GM12873 (cell line): ENCODE measurements around the gene GALNT11.

Experiments
- TF ChIP-seq, protein P1 (sequence below): IDR thresholded peaks from 2 replicates; pipeline ENCODE4 v1.5.1; 2012; ENCODE audit warnings: low read depth, mild to moderate bottlenecking, moderate library complexity, low read length, control low read depth; ENCODE audit not compliant: insufficient read depth; ENCODE audit errors: missing control alignments

The GALNT11 gene

DNA sequence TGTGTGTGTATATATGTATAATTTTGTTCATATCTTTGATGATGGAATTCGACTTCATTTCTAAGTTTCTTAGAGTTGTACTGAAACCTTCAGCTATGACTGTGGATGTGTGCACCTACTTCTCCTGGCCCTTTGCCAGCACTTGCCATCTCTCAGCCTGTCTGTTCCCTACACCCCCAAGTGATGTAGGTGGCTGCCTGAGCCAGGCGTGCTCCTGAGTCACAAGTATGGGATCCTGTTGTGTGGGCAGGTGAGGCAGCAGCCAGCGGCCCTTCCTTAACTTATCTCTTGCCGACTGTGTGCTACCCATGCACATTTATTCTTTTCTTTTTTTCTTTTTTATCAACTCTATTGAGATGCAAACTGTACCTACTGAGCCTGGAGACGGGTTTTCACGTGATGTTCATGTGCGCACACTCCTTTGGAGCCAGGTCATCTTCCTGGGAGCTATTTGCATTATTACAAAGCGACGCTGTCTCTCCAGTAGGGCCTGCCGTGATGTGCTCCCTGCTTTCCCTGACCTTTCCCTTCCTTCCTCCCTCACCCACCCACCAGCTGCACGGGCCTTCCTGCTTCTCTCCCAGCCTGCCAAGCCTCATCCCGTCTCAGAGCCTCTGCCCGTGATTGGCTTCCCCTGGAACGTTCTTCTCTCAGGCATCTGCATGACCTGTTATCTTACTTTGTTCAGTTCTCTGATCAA is 31.3 kb upstream of the GALNT11 start:
- TF ChIP-seq, protein P1, sequence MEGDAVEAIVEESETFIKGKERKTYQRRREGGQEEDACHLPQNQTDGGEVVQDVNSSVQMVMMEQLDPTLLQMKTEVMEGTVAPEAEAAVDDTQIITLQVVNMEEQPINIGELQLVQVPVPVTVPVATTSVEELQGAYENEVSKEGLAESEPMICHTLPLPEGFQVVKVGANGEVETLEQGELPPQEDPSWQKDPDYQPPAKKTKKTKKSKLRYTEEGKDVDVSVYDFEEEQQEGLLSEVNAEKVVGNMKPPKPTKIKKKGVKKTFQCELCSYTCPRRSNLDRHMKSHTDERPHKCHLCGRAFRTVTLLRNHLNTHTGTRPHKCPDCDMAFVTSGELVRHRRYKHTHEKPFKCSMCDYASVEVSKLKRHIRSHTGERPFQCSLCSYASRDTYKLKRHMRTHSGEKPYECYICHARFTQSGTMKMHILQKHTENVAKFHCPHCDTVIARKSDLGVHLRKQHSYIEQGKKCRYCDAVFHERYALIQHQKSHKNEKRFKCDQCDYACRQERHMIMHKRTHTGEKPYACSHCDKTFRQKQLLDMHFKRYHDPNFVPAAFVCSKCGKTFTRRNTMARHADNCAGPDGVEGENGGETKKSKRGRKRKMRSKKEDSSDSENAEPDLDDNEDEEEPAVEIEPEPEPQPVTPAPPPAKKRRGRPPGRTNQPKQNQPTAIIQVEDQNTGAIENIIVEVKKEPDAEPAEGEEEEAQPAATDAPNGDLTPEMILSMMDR: no peak

DNA sequence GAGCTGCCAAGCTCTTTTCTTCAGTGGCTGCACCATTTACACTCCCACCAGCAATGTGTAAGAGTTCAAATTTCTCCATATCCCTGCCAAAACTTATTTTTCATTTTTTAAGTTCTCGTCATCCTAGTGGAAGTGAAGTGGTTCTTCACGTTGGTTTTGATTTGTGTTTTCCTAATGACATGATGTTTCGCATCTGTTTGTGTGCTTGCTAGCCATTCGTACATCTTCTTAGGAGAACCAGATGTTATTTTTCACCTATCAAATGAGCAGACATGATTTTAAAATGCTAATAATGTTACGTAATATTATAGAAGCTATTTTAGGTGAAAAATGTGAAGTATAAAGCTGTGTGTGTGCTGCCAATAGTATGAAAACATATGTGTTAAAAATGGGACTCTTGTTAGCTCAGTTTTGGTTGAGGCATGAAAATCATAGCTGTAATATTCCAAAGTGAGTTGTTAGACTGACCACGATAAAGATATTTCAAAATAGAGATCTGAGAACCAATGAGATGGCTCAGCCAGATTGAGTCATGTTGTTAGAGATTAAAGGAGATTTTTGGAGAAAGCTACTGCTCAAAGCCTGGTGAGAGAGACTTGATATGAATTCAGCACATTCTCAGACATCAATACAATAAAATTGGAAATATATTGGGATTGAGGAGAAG is 25.9 kb upstream of the GALNT11 start:
- TF ChIP-seq, protein P1: no peak

DNA sequence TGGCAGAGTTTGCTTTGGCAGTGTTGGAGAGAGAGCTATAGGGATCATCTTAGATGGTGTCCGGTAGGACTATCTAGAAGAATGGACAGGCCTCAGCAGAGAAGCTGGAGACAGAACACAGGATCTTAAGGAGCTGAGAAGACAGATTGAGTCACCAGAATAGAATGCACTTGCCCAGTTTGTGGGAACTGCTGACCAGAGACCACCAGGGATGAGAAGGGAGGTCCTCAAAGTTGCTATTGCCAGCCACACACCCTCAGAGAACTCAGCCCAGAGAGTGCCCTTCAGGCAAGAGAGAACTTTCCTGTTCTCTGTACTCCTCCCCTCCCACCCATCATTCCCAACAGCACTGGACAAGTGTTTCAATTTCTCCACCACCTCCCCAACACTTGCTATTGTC is 25.3 kb upstream of the GALNT11 start:
- TF ChIP-seq, protein P1: no peak

DNA sequence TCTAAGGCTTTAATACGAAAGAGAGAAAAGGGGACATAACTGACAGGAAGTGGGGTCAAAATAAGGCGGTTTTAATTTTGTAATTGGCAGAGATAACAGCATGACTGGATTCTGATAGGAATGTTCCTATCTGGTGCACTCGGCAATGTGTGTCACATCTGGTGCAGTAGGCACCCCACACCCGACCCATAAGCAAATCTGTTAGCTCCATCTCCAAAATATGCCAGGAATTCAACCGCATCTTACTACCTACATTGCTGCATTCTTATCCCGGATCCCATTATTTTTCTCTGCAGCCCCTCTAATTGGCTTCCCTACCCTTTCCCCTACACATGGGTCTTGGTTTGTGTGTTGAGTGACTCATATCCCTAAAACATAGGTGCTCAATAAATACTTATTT is 19.1 kb upstream of the GALNT11 start:
- TF ChIP-seq, protein P1: no peak

DNA sequence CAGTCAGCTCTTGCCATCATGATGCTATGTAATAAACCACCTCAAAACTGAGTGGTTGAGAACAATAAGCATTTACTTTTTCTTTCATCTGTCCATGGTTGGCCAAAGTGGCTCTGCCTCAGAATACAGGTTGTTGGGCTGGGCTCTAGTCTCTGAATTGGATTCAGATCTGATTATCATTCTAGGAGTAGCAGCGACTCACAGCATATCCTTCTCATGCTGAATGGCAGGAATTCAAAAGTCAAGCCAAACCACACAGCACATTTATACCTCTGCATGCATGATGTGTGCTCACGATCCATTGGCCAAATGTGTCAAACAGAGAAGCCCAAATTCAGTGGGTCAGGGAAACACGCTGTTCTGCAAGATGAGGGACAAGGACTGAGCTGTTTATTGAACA is 13.6 kb upstream of the GALNT11 start:
- TF ChIP-seq, protein P1: no peak

DNA sequence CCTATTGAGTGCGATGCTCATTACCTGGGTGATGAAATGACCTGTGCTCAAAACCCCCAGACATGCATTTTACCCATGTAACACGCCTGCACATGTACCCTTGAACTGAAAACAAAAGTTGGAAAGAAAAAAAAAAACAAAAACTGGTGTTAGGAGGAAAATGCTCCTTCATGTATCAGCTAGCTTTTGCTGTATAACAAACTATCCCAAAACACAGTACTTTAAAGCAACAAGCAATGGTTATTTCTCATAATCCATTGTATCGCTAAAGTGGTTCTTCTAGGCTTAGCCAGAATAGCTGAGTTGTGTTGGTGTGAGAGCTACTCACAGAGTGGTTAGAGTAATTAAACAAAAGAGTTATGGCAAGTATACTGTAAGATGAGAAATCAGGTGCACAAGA is 12.2 kb upstream of the GALNT11 start:
- TF ChIP-seq, protein P1: no peak

DNA sequence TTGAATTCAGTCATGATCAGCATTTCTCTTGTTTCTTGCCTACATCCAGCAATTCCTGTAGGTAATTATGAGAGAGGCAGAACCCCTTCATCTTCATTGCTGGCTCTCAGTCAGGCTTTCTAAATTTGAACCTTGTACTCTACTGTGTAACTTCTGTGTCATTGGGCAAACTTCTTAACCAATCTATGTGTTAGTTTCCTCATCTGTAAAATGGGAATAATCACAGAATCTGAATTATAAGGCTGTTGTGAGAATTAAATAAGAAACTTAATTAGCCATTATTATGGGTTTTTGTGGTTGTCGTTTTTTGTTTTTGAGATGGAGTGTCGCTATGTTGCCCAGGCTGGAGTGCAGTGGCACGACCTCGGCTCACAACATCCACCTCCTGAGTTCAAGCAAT is 11.5 kb upstream of the GALNT11 start:
- TF ChIP-seq, protein P1: no peak
